ENCODE data around the gene RD3L. TPM values are rescaled to one million over a fixed set of nuclear protein-coding genes. Genes with fewer than 3 reads are reported as not detected.

RD3L gene
- total RNA-seq, 2 donors from 2014 or later, result not detected

DNA sequence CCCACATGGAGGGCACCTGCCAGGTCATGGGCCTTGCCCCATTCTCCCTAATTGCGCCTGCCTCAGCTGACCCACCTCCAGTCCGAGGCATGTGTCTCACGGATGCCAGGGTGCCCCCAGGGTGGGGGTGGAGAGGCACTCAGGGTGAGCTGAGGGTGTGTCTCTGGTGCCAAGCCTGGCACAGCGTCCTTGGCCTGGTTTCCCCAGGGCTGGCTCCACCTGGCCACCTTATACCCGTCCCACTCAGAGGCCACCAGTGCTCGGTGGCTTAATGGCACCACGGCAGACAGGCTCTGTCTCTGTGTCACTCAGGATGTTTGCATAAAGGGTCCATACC is 47.6 kb downstream of the RD3L start:
- H3K9me3 ChIP-seq, result no peaks in the 10 kb centered on the region
- ATAC-seq (ENCODE audit: insufficient number of reproducible peaks, low FRiP score, low read depth) (no peak), DNase-seq (ENCODE audit: low spot score) (no peak)
- no peaks in the 10 kb centered on the region for H3K27me3 ChIP-seq (replicated peaks; ENCODE audit: insufficient read depth)
- TF ChIP-seq, protein P1, sequence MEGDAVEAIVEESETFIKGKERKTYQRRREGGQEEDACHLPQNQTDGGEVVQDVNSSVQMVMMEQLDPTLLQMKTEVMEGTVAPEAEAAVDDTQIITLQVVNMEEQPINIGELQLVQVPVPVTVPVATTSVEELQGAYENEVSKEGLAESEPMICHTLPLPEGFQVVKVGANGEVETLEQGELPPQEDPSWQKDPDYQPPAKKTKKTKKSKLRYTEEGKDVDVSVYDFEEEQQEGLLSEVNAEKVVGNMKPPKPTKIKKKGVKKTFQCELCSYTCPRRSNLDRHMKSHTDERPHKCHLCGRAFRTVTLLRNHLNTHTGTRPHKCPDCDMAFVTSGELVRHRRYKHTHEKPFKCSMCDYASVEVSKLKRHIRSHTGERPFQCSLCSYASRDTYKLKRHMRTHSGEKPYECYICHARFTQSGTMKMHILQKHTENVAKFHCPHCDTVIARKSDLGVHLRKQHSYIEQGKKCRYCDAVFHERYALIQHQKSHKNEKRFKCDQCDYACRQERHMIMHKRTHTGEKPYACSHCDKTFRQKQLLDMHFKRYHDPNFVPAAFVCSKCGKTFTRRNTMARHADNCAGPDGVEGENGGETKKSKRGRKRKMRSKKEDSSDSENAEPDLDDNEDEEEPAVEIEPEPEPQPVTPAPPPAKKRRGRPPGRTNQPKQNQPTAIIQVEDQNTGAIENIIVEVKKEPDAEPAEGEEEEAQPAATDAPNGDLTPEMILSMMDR (IDR thresholded peaks at IDR 0.05), result no peak
- no peaks in the 10 kb centered on the region for H3K4me1 ChIP-seq (ENCODE audit: control insufficient read depth in 1 of 2, low read depth in 2 of 2)
- H3K27ac ChIP-seq, result no peak overlapping the region
- H3K36me3 ChIP-seq, result no peaks in the 10 kb centered on the region
- no peak overlapping the region for H3K4me3 ChIP-seq

DNA sequence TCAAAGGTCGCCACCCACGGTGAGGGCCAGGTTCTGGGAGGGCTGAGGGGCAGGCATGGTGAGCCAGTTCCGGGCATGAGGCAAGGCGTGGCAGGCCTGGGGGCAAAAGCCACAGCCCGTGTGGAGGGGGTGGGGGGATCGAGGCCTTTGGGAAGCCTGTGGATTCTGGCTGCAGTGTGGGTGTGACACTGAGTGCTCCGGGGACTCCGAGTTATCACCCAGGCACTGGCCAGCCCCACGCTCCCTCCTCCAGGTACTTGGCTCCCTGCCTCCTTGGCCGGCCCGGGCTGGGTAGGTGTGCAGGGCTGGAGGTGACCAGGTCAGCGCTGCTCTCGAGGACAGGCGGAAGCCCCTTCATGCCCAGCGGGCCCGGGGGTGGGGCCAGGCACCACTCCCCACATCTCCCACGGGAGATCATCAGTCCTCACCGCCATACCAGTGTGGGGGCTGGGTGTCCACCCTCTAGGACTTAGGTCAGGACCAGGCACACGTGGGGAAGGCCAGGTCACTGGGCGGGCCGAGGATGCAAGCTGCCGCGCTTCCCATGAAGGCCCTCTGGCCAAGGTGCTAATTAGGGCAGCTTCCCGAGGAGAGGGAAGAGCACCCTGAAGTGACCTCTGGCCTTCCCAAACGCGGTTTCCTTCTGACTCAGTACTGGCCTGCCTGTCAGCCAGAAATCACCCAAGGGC is 48.2 kb downstream of the RD3L start:
- no peaks in the 10 kb centered on the region for H3K4me1 ChIP-seq (ENCODE audit: control insufficient read depth in 1 of 2, low read depth in 2 of 2)
- ATAC-seq (ENCODE audit: insufficient number of reproducible peaks, low FRiP score, low read depth) (no peak), DNase-seq (ENCODE audit: low spot score) (no peak)
- H3K36me3 ChIP-seq, result no peaks in the 10 kb centered on the region
- no peak overlapping the region for H3K4me3 ChIP-seq
- H3K27ac ChIP-seq, result no peak overlapping the region
- H3K27me3 ChIP-seq (replicated peaks; ENCODE audit: insufficient read depth), result no peaks in the 10 kb centered on the region
- TF ChIP-seq, protein P1 (IDR thresholded peaks at IDR 0.05), result no peak
- no peaks in the 10 kb centered on the region for H3K9me3 ChIP-seq

DNA sequence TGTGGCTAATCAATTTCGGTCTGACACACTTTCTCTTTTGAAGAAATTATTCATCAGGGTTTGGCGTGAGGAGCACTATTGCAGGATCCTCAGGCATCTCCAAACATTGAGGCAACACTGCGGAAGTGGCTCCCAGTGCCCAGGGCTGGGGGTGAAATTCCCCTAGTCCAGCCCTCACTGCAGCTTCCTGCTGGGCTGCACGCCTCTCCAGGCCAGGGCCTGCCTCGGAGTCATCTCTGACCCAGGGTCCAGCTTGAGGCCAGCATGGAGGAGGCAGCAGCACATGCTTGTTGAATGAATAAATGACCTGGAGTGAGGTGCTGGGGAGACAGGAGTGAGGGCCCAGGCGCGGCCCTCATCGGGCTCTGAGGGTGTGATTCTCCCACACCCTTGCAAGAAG is 50.1 kb downstream of the RD3L start:
- Histone ChIP-seq H3K4me3 (no peak overlapping the region), H3K27ac (no peak overlapping the region), H3K9me3 (no peaks in the 10 kb centered on the region), H3K36me3 (no peaks in the 10 kb centered on the region), H3K27me3 (replicated peaks; ENCODE audit: insufficient read depth) (no peaks in the 10 kb centered on the region), H3K4me1 (ENCODE audit: control insufficient read depth in 1 of 2, low read depth in 2 of 2) (no peaks in the 10 kb centered on the region)
- TF ChIP-seq, protein P1 (IDR thresholded peaks at IDR 0.05), result no peak
- DNase-seq (ENCODE audit: low spot score) (no peak), ATAC-seq (ENCODE audit: insufficient number of reproducible peaks, low FRiP score, low read depth) (no peak)

DNA sequence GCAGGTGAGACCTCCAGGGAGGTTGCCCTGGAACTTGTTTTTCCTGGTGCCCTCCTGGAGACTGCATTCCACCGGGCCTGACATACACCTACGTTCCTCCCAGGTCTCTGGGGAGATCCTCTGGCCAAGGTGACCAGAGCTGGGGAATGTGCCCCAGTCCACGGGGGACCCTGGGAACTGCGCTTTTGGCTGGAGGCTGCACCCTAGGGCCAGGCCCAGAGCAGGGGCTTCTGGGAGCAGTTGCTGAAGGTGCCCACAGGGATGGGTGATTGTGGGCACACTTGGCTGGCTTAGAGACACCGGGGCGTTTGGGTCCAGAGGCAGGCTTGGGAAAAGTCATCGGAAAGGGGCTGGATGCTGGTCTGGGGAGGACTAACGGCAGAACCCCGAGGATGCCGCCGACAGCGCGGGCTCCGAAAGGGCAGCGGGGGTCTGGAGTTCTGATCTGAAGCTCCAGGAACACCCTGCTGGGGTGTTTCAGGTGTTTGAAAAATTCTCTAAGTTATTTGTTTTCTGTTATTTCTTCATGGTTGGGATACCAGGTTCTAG is 50.6 kb downstream of the RD3L start:
- Histone ChIP-seq H3K36me3 (no peaks in the 10 kb centered on the region), H3K4me1 (ENCODE audit: control insufficient read depth in 1 of 2, low read depth in 2 of 2) (no peaks in the 10 kb centered on the region), H3K9me3 (no peaks in the 10 kb centered on the region), H3K27ac (no peak overlapping the region), H3K4me3 (no peak overlapping the region), H3K27me3 (replicated peaks; ENCODE audit: insufficient read depth) (no peaks in the 10 kb centered on the region)
- TF ChIP-seq, protein P1 (IDR thresholded peaks at IDR 0.05), result no peak
- ATAC-seq (ENCODE audit: insufficient number of reproducible peaks, low FRiP score, low read depth) (no peak), DNase-seq (ENCODE audit: low spot score) (no peak)

DNA sequence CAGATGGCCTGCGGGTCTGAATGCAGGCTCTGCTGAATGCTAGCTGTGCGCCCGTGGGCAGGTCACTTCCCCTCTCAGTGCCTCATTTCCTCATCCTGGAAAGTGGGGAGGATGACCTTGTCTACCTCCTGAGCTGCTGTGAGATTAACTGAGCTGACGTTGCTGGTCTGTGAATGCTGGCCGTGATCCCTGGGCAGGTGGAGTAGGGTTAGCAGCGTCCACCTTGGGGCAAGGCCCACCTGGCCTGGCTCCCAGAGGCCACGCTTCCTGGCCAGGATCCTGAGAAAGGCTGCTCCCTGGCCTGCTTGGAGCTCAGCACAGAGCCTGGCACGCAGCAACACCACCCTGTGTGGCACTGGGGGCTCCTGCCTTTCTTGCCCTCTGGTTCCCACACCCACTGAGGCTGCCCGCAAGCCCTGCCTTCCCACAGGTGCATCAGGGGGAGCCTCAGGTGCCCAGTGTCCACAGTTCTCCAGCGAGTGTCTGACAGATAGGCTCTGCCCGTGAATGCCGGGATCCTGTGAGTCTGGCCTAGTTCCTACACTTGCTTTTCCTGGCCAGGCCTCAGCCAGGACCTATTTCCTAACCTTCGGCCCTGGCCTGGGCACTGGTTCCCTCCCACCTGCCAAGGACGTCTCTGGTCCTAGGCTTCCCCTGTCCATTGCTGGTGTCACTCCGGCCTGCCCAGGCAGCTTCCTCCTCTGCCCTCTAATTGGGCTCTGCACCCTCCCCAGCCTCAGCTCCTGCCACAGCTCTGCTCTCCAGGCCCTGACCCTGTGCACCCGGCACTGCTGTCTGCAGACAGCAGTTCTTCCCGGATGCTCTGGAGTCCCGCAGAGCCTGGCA is 51.3 kb downstream of the RD3L start:
- TF ChIP-seq, protein P1 (IDR thresholded peaks at IDR 0.05), result no peak
- Histone ChIP-seq H3K4me1 (ENCODE audit: control insufficient read depth in 1 of 2, low read depth in 2 of 2) (no peaks in the 10 kb centered on the region), H3K27me3 (replicated peaks; ENCODE audit: insufficient read depth) (no peaks in the 10 kb centered on the region), H3K36me3 (no peaks in the 10 kb centered on the region), H3K9me3 (no peaks in the 10 kb centered on the region), H3K27ac (no peak overlapping the region), H3K4me3 (no peak overlapping the region)
- no peak for DNase-seq (ENCODE audit: low spot score)
- no peak for ATAC-seq (ENCODE audit: insufficient number of reproducible peaks, low FRiP score, low read depth)
